ENCODE measurements around the gene SPON2.

Gene SPON2

GRCh38 chr4:1170156-1170975, 2.0 kb downstream of the SPON2 start:
- ChIA-PET CTCF (no interaction called here), POLR2A (no interaction called here)
- TF ChIP-seq ZNF384 (IDR thresholded peaks at IDR 0.05) = no peak
- no peak for TF ChIP-seq ARNT (IDR thresholded peaks at IDR 0.05)
- no peak for TF ChIP-seq NFRKB (IDR thresholded peaks at IDR 0.05)
- TF ChIP-seq FOXM1 (IDR thresholded peaks at IDR 0.05; ENCODE audit: borderline replicate concordance) = no peak
- no peak for DNase-seq (ENCODE audit: extremely low spot score)

DNA sequence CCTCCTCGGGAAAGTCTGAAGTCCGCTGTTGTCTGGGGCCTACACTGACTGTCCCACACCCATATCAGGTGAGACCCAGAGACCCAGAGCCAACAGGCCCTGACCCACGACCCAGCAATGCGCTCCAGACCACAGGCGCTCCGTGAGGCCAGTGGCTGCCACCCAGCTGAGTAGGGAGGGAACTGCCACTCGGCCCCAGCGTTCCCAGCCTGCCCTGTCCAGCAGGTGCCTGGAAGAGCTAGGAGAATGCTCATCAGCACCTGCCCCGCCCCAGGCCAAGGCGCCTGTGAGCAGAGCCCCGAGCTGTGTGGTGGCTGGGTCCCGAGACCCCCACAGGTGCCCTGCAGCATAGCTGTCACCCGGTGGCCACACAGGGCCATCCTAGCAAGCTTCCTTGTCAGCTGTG, 2.7 kb downstream of the SPON2 start:
- POLR2A ChIA-PET = no interaction called here

DNA sequence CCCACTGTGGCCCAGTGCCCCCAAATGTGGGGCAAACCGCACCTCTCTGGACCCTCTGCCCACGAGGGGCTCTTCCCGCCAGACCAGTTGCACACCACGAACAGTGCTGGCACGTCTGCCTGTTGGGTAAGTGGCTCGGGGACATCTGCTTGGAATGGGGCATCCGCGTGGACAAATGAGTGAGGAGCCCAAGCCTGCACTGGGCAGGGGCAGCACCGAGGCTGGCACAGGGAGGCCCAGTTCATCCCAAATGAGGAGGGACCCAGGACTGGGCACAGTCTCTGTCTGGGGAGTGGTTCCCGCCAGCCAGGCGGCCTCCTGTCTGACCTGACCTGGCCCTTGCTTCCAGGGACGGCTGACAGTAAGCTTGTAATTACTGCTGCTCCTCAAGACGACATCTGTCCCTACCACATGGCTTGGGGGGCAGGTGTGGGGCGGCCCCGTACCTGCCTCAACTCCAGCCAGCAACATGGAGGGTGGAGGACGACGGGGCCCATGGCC, 3.2 kb downstream of the SPON2 start:
- ChIA-PET CTCF (no interaction called here), POLR2A (interaction anchor here (1.2 kb wide), 1 partner anchor 11 kb away, joined by 4 read pairs; no protein-coding TSS in a partner anchor)
- DNase-seq (ENCODE audit: extremely low spot score) = no peak
- TF ChIP-seq SP1 (IDR thresholded peaks at IDR 0.05) (no peak), LEF1 (IDR thresholded peaks at IDR 0.05; ENCODE audit: borderline replicate concordance) (no peak)

More for the DNA sequence above, 2.7 kb downstream of the SPON2 start:
- DNase-seq (ENCODE audit: extremely low spot score) = no peak
- TF ChIP-seq L3MBTL2 (conservative IDR thresholded peaks at IDR 0.05) (no peak), SUZ12 (IDR thresholded peaks at IDR 0.05) (no peak), FOXM1 (IDR thresholded peaks at IDR 0.05; ENCODE audit: borderline replicate concordance) (no peak), TARDBP (IDR thresholded peaks at IDR 0.05) (no peak), SP1 (IDR thresholded peaks at IDR 0.05) (no peak), LEF1 (IDR thresholded peaks at IDR 0.05; ENCODE audit: borderline replicate concordance) (no peak), CTBP1 (IDR thresholded peaks at IDR 0.05; ENCODE audit: borderline replicate concordance) (no peak), HDGF (IDR thresholded peaks at IDR 0.05; ENCODE audit: borderline replicate concordance) (no peak), ELF4 (IDR thresholded peaks at IDR 0.05) (no peak), PKNOX1 (IDR thresholded peaks at IDR 0.05) (no peak)
- CTCF ChIA-PET = no interaction called here

DNA sequence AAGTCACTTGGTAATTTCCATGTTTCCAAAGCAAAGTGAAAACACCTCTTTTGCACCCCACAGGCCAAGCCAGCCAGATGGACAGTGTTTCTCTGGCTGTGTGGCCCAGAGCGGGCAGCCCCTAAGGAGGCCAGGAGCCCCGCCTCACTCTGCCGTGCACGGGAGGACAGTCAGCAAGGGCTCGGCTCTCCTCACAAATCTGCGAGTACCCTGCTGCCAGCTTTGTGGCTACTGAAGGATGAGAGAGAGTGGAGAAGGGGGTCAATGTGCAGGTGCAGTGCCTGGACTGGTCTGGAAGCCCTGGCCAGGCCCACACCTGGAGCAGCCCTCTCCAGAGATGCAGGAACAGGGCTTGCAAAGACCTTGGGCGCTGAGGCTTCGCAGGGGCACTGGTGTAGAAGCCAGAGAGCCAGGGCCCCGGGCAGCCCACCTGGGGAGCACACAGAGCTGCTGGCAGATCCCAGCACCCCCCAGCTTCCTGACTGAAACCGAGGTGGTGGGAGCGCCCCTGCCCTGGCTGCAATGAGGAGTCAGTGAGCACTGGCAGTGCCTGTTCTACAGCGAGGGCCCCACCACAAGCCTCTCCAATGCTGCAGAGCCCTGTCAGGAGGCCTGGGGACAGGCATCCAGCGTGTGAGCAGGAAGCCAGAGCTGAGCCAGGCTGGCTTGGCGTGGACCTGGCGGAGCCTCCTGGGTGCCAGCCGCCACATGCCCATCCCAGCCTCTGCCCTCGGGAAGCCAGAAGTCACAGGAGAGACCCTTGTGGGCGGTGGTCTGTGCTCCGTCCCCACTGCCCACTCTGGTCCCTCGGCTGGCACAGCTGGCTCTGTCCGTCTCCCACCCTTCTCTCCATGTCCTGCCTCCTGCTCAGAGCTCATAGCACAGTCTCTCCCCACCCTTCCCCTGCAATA, 3.9 kb downstream of the SPON2 start:
- DNase-seq (ENCODE audit: extremely low spot score) = no peak
- TF ChIP-seq LEF1 (IDR thresholded peaks at IDR 0.05; ENCODE audit: borderline replicate concordance) (no peak), FOXK2 (IDR thresholded peaks at IDR 0.05) (no peak), CTBP1 (IDR thresholded peaks at IDR 0.05; ENCODE audit: borderline replicate concordance) (no peak), SUZ12 (IDR thresholded peaks at IDR 0.05) (no peak), L3MBTL2 (conservative IDR thresholded peaks at IDR 0.05) (no peak), FOXA1 (IDR thresholded peaks at IDR 0.05) (no peak), ELF4 (IDR thresholded peaks at IDR 0.05) (no peak), SP1 (IDR thresholded peaks at IDR 0.05) (no peak), NFRKB (IDR thresholded peaks at IDR 0.05) (no peak)
- POLR2A ChIA-PET = interaction anchor here (0.7 to 1.2 kb wide), 4 partner anchors 10 to 178 kb away, joined by 3 to 5 read pairs (median 4); partner anchors contain the start of gene UVSSA
- CTCF ChIA-PET = interaction anchor here (1.1 kb wide), 1 partner anchor 13 kb away, joined by 3 read pairs; no protein-coding TSS in a partner anchor

GRCh38 chr4:1167244-1167949, 5.0 kb downstream of the SPON2 start:
- TF ChIP-seq PKNOX1 (IDR thresholded peaks at IDR 0.05) = peak; percentile 55; the same call in 1 of the 2 replicates
- no peak for TF ChIP-seq ZNF384 (IDR thresholded peaks at IDR 0.05)
- no peak for TF ChIP-seq BHLHE40 (IDR thresholded peaks at IDR 0.05; ENCODE audit: borderline replicate concordance)
- no peak for TF ChIP-seq ELF4 (IDR thresholded peaks at IDR 0.05)
- no peak for TF ChIP-seq CTBP1 (IDR thresholded peaks at IDR 0.05; ENCODE audit: borderline replicate concordance)
- peak; percentile 95 for TF ChIP-seq L3MBTL2 (conservative IDR thresholded peaks at IDR 0.05)
- TF ChIP-seq HDGF (IDR thresholded peaks at IDR 0.05; ENCODE audit: borderline replicate concordance) = no peak
- DNase-seq (ENCODE audit: extremely low spot score) = peak; percentile 94
- POLR2A ChIA-PET = interaction anchor here (0.7 to 1.1 kb wide), 4 partner anchors 16 to 179 kb away, joined by 3 to 5 read pairs (median 3); partner anchors contain the start of gene UVSSA
- CTCF ChIA-PET = interaction anchor here (0.5 to 1.1 kb wide), 3 partner anchors 9 to 501 kb away, joined by 3 to 4 read pairs (median 3); no protein-coding TSS in a partner anchor

DNA sequence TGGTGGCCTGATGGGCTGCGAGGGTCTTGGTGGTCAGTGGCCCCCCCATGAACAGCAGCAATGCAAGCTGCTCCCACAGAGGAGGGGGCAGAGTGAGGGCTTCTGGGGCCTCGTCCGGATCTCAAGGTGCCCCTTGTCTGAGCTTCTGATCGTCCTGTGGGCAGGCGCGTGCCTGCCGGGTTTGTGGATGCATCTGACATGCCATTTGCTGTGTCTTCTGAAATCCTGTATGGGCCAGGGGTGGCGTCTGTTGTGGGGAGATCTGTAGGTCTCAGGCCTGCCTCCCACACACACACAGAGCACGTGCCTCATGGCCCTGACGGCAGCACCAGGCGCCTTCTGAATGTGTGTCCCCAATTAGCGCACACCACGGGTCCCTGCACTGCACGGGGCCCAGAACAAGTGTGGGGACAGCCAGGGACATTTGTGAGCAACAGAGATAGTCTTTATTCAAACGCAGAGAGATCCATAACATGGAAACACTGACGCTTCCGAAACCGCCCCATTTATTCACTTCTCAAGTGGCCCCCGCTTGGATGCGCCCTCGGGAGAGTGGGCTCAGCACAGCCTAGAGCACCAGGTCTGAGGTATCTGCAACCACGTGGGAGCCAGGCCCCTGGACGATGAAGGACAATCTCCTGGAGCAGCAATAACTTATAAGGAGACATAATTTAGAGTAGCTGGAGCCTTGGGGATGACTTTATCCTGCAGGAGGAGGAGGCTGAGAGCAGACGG, 5.7 kb downstream of the SPON2 start:
- TF ChIP-seq FOXK2 (IDR thresholded peaks at IDR 0.05) = no peak
- no peak for TF ChIP-seq ZNF384 (IDR thresholded peaks at IDR 0.05)
- TF ChIP-seq TARDBP (IDR thresholded peaks at IDR 0.05) = no peak
- TF ChIP-seq FOXA1 (IDR thresholded peaks at IDR 0.05) = no peak
- CTCF ChIA-PET = no interaction called here
- POLR2A ChIA-PET = interaction anchor here (1.0 kb wide), 1 partner anchor 39 kb away, joined by 3 read pairs; no protein-coding TSS in a partner anchor

More for the DNA sequence above, 5.7 kb downstream of the SPON2 start:
- no peak for DNase-seq (ENCODE audit: extremely low spot score)

All from HEK293T (cell line).